Epithelial cell of proximal tubule (primary cell): Measurements from ENCODE around the gene AKT1S1. TPM values are rescaled to one million over a fixed set of nuclear protein-coding genes. Genes with fewer than 3 reads are reported as not detected.

Experiments used
- DNase-seq: peaks from one replicate; pipeline ENCODE4 v3.0.0-alpha.2; 2011; ENCODE audit warnings: low read depth
- H3K4me3 ChIP-seq: 2 replicates; pipeline ENCODE4 v1.5.1; 2011; ENCODE audit warnings: low read depth, mild to moderate bottlenecking, low read length
- total RNA-seq: library from RNA; depleted of rRNA; stranded (reverse); fragments of >200 nt; gene quantifications from 2 replicates; pipeline ENCODE4 v1.2.3, GENCODE V29; 2015
- TF ChIP-seq, protein P1 (sequence below): conservative IDR thresholded peaks from 2 replicates; pipeline ENCODE4 v1.5.1; 2012; ENCODE audit warnings: low read depth, mild to moderate bottlenecking, low read length

AKT1S1 gene
- total RNA-seq, 1 donor from 2014 or later = 25.8 TPM

DNA sequence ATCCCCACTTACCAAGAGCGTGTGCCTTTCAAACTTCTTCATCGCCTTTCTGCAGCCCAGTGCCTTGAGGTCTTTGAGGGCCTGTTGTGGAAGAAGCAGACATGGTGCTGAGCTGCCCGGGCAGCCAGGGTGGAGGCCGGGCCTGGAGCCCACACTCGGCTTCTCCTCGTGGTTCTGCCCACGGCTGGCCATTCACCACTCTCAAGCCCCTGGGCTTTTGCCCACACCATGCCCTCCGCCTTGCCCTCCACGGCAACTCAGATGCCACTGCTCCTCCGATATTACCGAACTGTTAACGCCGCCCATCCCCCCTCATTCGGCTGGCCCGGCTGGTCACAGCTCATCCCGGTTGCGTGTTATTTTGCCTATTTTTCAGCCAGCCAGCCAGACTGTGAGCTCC, 14.2 kb upstream of the AKT1S1 start:
- no peak for DNase-seq

DNA sequence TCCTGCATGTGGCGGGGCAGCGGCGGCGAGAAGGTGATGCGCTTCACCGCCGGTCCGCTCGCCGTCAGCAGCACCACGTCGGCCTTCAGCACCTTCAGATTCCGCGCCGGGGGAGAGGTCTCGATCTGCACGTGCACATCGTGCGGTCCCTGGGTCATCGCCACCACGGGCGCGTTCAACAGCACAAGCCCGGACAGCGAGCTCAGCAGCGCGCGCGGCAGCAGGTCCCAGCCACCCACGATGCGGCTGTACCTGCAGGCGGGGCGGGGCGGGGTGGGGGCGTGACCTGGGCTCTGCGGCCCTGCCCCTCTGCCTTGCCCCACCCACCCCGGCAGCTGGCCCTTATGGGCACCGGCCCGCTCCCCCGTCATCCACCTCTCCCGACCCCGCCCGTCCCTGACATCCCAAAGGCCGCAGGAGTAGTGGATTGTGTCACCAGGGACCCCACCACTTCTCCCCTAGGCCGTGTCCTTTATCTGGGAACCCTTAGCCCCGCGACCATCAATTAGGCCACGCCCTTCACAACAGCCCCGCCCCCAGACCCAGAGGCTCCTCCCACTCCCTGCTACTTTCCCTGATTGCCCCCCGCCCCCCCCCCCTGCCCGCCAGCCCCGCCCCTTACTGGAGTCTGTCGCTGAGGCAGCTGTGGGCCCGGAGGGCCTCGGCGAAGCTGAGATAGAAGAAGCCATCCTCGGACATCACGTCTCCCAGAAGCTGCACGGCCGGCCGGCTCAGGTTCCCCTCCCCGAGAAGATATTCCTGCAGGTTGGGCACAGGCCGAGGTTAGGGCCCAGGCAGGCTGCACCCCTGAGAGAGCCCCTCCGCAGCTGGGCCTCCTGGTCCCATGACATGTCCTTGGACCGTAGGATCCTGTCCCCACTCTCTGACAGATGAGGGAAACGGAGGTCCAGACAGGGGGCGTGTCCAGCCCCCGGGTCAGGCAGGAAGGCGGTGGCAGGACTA, 13.5 kb upstream of the AKT1S1 start:
- peak overlapping the region; percentile 30 for H3K4me3 ChIP-seq
- TF ChIP-seq, protein P1, sequence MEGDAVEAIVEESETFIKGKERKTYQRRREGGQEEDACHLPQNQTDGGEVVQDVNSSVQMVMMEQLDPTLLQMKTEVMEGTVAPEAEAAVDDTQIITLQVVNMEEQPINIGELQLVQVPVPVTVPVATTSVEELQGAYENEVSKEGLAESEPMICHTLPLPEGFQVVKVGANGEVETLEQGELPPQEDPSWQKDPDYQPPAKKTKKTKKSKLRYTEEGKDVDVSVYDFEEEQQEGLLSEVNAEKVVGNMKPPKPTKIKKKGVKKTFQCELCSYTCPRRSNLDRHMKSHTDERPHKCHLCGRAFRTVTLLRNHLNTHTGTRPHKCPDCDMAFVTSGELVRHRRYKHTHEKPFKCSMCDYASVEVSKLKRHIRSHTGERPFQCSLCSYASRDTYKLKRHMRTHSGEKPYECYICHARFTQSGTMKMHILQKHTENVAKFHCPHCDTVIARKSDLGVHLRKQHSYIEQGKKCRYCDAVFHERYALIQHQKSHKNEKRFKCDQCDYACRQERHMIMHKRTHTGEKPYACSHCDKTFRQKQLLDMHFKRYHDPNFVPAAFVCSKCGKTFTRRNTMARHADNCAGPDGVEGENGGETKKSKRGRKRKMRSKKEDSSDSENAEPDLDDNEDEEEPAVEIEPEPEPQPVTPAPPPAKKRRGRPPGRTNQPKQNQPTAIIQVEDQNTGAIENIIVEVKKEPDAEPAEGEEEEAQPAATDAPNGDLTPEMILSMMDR = peak; percentile 25
- DNase-seq = no peak

More for the DNA sequence above, 14.2 kb upstream of the AKT1S1 start:
- TF ChIP-seq, protein P1 = no peak
- no peak overlapping the region for H3K4me3 ChIP-seq

DNA sequence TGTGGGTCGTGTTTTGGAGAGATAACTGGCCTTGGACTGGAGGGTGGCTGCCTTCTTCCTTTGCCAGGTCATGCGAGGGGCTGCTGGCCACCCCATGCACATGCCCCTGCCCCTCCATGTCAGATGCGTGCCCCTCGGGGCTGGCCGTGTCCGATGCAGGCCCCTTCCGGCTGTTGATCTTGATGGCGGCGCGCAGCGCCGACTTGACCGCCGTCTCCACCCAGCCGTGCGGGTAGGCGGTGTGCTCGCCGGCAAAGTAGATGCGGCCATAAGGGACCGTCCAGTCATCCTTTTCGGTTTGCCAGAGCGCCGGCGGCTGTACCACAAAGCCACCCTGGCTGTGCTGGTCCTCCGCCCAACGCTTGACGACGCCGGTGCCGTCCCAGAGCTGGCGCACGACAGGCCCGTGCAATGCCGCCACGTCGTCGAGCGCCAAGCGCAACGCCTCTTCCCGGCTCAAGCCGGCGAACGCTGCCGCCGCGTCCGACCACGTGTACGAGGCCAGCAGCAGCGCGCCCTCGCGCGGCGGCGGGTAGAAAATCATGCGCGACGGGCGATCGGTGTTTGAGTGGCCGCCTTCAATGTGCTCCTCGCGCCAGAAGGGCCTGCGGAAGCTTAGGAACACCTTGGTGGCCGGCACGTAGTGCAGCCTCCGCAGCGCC, 12.7 kb upstream of the AKT1S1 start:
- DNase-seq = no peak
- peak overlapping the region; percentile 30 for H3K4me3 ChIP-seq
- TF ChIP-seq, protein P1 = peak; percentile 55

DNA sequence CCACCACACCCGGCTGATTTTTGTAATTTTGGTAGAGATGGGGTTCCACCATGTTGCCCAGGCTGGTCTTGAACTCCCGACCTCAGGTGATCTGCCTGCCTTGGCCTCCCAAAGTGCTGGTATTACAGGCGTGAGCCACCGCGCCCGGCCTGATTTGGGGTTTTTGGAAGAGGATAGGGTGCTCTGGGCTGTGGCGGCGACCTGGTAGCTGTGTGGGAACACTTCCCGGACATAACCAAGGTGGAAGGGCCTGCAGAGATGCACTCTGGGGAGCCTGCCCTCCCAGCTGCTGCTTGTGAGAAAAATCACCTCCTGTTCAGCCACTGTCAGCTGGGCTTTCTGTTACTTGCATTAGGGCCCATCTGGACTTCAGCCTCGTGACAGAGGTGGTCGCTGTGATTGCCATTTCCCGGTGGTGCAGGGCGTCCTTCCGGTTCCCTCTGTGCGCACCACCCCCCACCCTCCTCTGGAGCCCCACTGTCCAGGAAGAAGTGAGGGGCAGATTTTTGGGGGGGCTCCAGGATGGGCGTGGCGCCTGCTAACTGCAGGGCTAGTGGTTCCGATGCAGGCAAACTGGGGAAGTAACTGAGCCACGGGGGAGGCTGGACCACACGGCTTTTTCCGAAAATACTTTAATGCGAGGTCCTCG, 12.0 kb upstream of the AKT1S1 start:
- TF ChIP-seq, protein P1 = no peak
- DNase-seq = no peak
- H3K4me3 ChIP-seq = no peak overlapping the region

DNA sequence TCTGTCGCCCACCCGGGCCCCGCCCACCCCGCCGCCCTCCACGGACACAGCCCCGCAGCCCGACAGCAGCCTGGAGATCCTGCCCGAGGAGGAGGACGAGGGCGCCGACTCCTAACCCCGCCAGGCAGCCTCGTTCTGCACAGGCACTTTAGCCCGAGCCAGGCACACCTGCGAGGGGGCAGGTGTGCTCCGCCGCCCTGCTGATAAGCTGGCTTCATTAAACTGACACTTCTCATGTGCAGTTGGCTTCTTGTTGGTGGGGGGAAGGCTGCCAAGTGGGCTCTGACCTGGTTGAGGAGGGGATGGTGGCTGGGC, 11.3 kb upstream of the AKT1S1 start:
- no peak overlapping the region for H3K4me3 ChIP-seq
- no peak for DNase-seq
- TF ChIP-seq, protein P1 = no peak

DNA sequence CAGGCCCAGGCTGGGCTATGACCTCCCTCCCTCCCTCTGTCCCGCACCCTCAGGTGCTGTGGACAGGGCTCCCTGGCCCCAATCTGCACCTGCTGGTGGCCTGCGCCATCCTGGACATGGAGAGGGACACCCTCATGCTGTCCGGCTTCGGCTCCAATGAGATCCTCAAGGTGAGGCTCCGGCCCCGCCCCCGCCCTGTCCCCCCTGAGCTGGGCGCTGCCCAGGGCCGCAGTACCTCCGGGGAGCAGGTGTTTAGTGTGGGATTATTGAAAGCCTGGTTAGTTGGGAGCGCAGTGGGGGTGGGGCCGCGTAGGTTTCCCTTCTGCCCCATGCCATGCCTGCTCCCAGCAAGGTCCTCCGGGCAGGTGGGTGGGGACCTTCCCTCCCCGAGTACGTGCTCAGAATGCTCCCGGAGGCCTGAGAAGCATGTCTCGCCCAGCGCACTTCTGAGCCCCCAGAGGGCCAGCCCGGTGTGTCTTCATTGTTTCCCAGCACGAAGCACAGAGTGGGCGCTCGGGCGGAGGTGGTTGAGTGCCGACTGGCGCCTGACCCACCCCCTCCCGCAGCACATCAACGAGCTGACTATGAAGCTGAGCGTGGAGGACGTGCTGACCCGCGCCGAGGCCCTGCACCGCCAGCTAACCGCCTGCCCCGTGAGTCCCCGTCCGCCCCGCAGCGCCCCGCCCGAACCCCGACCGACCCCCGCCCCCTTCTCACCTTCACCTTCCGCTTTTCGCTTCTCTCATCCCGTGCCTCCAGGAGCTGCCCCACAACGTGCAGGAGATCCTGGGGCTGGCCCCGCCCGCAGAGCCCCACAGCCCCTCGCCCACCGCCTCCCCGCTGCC, 10.7 kb upstream of the AKT1S1 start:
- H3K4me3 ChIP-seq = no peak overlapping the region
- TF ChIP-seq, protein P1 = no peak
- DNase-seq = no peak
